ENCODE measurements around the gene LRRC8A.

LRRC8A gene

DNA sequence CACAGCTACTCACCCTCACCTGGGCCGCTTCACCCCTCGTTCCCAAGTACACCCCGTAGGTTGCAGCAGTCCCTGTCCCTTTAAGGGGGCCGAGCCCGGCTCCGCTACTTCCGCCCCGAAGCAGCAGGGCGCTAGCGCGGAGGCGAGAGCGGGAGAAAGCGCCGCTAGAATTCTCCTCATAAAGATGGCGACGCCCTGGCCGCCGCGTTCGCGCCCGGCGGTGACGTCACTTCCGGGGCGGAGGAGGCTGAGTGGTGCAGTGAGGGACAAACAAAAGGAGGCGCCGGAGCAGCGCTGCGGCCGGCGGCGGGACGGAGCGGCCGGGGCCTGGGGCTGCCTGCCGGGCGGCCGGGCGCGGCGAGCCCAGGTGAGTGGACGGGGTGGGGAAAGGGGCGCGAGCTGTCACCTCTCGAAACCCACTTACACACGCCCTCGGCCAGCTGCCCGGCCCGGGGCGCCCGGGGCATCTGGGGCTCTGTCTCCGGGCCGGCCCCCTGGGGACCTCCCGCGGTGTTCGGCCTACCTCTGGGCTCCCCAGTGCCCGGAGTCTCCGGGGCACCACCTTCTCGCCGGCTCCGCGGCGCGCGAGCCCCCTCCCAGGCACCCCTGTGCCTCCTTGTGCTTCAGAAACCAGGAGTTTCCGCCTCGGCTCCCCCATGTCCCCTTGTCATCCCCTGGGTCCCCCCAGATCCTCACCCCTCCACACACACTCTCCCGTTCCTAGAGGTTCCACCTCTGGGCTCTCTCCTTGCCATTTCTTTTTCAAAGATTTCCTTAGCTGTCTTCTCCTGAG lies at the start of gene LRRC8A, which contains the start of gene KYAT1:
TSS of gene LRRC8A (plus strand) at position 250 of the 793 bp plus-strand sequence. CDS start 25,032 bp downstream, outside the sequence.
TSS of gene KYAT1 (minus strand) at position 67 of the 793 bp plus-strand sequence. CDS start 36,545 bp downstream, outside the sequence.
- Histone ChIP-seq H3K9me2 (ENCODE audit: low read depth, low read length) (no peaks in the 10 kb centered on the region), H3K27me3 (ENCODE audit: insufficient read depth, low read length) (no peaks in the 10 kb centered on the region), H3K27ac (ENCODE audit: low read depth, low read length, poor library complexity, severe bottlenecking) (peak within 1 kb of the TSS; percentile 88), H3K4me1 (ENCODE audit: insufficient read depth, low read length, severe bottlenecking) (peaks cover 28% of the 10 kb centered on the region), H3K36me3 (ENCODE audit: insufficient read depth, low read length) (peaks cover 10% of the 10 kb centered on the region; the same call in 1 of the 2 replicates), H3K4me3 (ENCODE audit: low read depth, low read length, poor library complexity, severe bottlenecking) (peak within 1 kb of the TSS; percentile 100), H3K9me3 (ENCODE audit: low read length) (no peaks in the 10 kb centered on the region), H3K9ac (ENCODE audit: low read length) (peak within 1 kb of the TSS; percentile 99), H3K4me2 (ENCODE audit: low read length) (peak within 1 kb of the TSS; percentile 93), H4K20me1 (ENCODE audit: insufficient read depth, low read length) (no peaks in the 10 kb centered on the region), H2AFZ (ENCODE audit: low read length) (no peak within 1 kb of the TSS; the same call in 1 of the 2 replicates), H3K79me2 (ENCODE audit: insufficient read depth, low read length) (peaks cover 16% of the 10 kb centered on the region), H3F3A (ENCODE audit: insufficient read depth, low read length) (no peaks in the 10 kb centered on the region)
- TF ChIP-seq EZH2 (IDR thresholded peaks at IDR 0.05; ENCODE audit: borderline replicate concordance, low read length): no peak
- TF ChIP-seq, protein P1, sequence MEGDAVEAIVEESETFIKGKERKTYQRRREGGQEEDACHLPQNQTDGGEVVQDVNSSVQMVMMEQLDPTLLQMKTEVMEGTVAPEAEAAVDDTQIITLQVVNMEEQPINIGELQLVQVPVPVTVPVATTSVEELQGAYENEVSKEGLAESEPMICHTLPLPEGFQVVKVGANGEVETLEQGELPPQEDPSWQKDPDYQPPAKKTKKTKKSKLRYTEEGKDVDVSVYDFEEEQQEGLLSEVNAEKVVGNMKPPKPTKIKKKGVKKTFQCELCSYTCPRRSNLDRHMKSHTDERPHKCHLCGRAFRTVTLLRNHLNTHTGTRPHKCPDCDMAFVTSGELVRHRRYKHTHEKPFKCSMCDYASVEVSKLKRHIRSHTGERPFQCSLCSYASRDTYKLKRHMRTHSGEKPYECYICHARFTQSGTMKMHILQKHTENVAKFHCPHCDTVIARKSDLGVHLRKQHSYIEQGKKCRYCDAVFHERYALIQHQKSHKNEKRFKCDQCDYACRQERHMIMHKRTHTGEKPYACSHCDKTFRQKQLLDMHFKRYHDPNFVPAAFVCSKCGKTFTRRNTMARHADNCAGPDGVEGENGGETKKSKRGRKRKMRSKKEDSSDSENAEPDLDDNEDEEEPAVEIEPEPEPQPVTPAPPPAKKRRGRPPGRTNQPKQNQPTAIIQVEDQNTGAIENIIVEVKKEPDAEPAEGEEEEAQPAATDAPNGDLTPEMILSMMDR (IDR thresholded peaks at IDR 0.05; ENCODE audit: low read length): no peak

DNA sequence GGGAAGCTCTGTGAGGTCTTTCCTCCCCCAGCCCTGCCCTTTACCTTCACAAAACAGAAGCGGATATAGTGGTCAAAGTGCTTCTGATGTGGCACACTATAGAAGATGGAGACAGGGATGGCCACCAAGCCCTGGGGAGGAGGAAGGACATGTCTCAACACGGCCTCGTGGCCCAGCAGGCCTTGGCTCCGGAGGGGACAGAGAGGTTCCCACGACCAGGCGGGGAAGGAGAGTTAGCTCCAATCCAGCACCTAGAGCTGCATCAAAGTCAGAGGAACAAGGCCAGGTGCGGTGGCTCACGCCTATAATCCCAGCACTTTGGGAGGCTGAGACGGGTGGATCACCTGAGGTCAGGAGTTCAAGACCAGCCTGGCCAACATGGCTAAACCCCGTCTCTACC lies 48.2 kb upstream of the LRRC8A start:
- TF ChIP-seq, protein P1 (IDR thresholded peaks at IDR 0.05; ENCODE audit: low read length): no peak
- TF ChIP-seq EZH2 (IDR thresholded peaks at IDR 0.05; ENCODE audit: borderline replicate concordance, low read length): no peak
- H3F3A ChIP-seq (ENCODE audit: insufficient read depth, low read length): no peaks in the 10 kb centered on the region
- no peak overlapping the region for H3K4me3 ChIP-seq (ENCODE audit: low read depth, low read length, poor library complexity, severe bottlenecking)
- no peak overlapping the region for H3K9ac ChIP-seq (ENCODE audit: low read length)
- peaks cover 4% of the 10 kb centered on the region; the same call in 1 of the 2 replicates for H3K36me3 ChIP-seq (ENCODE audit: insufficient read depth, low read length)
- H2AFZ ChIP-seq (ENCODE audit: low read length): no peak overlapping the region
- no peaks in the 10 kb centered on the region for H3K9me3 ChIP-seq (ENCODE audit: low read length)
- peaks cover 10% of the 10 kb centered on the region for H3K4me1 ChIP-seq (ENCODE audit: insufficient read depth, low read length, severe bottlenecking)
- no peaks in the 10 kb centered on the region for H3K9me2 ChIP-seq (ENCODE audit: low read depth, low read length)
- H3K27ac ChIP-seq (ENCODE audit: low read depth, low read length, poor library complexity, severe bottlenecking): no peak overlapping the region
- H3K27me3 ChIP-seq (ENCODE audit: insufficient read depth, low read length): no peaks in the 10 kb centered on the region
- H3K4me2 ChIP-seq (ENCODE audit: low read length): no peak overlapping the region
- no peaks in the 10 kb centered on the region for H4K20me1 ChIP-seq (ENCODE audit: insufficient read depth, low read length)
- peaks cover 7% of the 10 kb centered on the region; the same call in 1 of the 2 replicates for H3K79me2 ChIP-seq (ENCODE audit: insufficient read depth, low read length)

DNA sequence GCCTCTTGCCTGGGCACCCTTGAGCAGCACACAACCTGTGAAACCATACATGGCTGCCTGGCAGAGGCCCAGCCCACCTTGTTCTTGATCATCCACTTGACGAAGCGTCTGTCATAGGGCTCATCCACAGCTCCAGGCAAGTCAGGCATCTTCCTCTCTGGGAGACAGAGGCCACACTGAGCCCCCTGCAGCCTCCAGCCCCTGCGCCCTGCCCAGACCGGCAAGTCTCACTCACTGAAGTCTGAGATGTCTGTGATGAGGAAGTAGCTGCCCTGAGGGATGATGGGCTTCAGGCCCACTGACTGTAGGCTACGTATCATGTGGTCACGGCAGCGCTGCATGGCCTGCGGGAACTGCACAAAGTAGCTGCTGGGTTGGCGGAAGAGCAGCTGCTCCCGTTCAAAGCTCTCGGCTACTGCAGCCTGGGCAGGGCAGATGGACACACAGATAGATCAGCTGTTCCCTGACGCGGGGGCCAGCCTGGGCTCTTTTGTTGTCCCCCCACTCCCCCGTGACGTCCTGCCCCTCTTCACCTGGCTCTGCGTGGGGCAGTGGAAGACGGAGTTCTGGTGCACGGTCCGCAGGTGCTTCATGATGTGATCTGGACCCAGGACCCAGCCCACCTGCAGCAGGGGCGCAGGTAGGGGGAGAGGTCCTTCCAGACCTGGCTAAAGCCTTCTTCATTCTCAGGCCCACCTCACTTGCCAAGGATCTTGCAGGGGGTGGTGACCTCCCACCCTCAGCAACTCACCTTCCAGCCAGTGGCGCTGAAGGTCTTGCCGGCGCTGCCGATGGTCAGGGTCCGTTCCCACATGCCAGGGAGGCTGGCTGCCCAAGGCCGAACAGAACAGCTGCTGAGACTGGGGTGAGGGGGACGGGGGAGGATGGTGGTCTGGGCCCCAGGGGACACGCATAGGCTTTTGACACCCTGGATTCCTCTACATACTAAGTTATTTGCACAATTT lies 46.4 kb upstream of the LRRC8A start:
- Histone ChIP-seq H3K4me1 (ENCODE audit: insufficient read depth, low read length, severe bottlenecking) (no peaks in the 10 kb centered on the region), H3K27ac (ENCODE audit: low read depth, low read length, poor library complexity, severe bottlenecking) (no peak overlapping the region), H2AFZ (ENCODE audit: low read length) (no peak overlapping the region), H3K4me3 (ENCODE audit: low read depth, low read length, poor library complexity, severe bottlenecking) (no peak overlapping the region), H3K9ac (ENCODE audit: low read length) (no peak overlapping the region), H3F3A (ENCODE audit: insufficient read depth, low read length) (no peaks in the 10 kb centered on the region), H3K27me3 (ENCODE audit: insufficient read depth, low read length) (no peaks in the 10 kb centered on the region), H3K36me3 (ENCODE audit: insufficient read depth, low read length) (peaks cover 6% of the 10 kb centered on the region; the same call in 1 of the 2 replicates), H3K79me2 (ENCODE audit: insufficient read depth, low read length) (no peaks in the 10 kb centered on the region), H3K9me2 (ENCODE audit: low read depth, low read length) (no peaks in the 10 kb centered on the region), H3K4me2 (ENCODE audit: low read length) (no peak overlapping the region), H3K9me3 (ENCODE audit: low read length) (no peaks in the 10 kb centered on the region), H4K20me1 (ENCODE audit: insufficient read depth, low read length) (no peaks in the 10 kb centered on the region)
- no peak for TF ChIP-seq EZH2 (IDR thresholded peaks at IDR 0.05; ENCODE audit: borderline replicate concordance, low read length)
